Brain microvascular endothelial cell (primary cell): ENCODE measurements around the gene CHRNG.

Experiments used
- DNase-seq: peaks from one replicate; pipeline ENCODE4 v3.0.0-alpha.2; 2020
- H3K27ac ChIP-seq: fragments of 250-450 bp; sonication (Bioruptor Pico); 2 replicates; pipeline ENCODE4 v1.5.1; 2020; ENCODE audit warnings: mild to moderate bottlenecking, moderate library complexity
- H3K27me3 ChIP-seq: fragments of 250-450 bp; sonication (Bioruptor Pico); replicated peaks from 2 replicates; pipeline ENCODE4 v1.5.1; 2020; ENCODE audit warnings: mild to moderate bottlenecking
- H3K36me3 ChIP-seq: fragments of 250-450 bp; sonication (Bioruptor Pico); replicated peaks from 2 replicates; pipeline ENCODE4 v1.5.1; 2020; ENCODE audit warnings: mild to moderate bottlenecking
- H3K4me3 ChIP-seq: 2 replicates; pipeline ENCODE4 v1.5.1; 2011; ENCODE audit warnings: low read depth, mild to moderate bottlenecking, control low read depth, low read length, moderate library complexity
- in situ Hi-C: cut with HindIII; loops from 2 replicates; pipeline ENCODE4 v1.10.0; 2017; ENCODE audit warnings: low sequenced_read_pairs, low pct_ligation_motif_present
- TF ChIP-seq, protein P1 (sequence below): IDR thresholded peaks from 2 replicates; pipeline ENCODE4 v1.5.1; 2011; ENCODE audit warnings: low read depth, mild to moderate bottlenecking, moderate library complexity, low read length, control low read depth, inconsistent platforms; ENCODE audit errors: missing control alignments

CHRNG gene

DNA sequence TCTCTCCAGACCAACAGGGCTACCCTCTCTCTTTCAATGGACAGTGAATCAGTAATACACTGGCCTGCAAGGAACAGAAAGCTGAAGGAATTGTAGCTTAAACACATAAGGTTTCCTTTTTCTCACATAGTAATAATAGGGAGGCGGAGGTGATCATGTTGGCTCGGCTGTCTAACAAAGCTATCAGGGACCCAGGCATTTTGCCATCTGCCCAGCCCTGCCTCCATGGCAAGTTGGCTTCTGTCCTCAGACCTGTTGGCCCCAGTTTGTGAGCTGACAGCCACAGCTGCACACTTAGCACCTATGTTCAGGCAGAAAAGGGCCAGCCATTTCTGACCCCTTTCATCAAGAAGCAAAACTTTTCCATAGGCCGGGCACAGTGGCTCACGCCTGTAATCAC is 2.0 kb upstream of the CHRNG start:
- Histone ChIP-seq H3K36me3 (no peaks in the 10 kb centered on the region), H3K4me3 (no peak overlapping the region), H3K27me3 (no peaks in the 10 kb centered on the region), H3K27ac (no peak overlapping the region)
- in situ Hi-C loops: no loop called here
- DNase-seq: no peak
- TF ChIP-seq, protein P1, sequence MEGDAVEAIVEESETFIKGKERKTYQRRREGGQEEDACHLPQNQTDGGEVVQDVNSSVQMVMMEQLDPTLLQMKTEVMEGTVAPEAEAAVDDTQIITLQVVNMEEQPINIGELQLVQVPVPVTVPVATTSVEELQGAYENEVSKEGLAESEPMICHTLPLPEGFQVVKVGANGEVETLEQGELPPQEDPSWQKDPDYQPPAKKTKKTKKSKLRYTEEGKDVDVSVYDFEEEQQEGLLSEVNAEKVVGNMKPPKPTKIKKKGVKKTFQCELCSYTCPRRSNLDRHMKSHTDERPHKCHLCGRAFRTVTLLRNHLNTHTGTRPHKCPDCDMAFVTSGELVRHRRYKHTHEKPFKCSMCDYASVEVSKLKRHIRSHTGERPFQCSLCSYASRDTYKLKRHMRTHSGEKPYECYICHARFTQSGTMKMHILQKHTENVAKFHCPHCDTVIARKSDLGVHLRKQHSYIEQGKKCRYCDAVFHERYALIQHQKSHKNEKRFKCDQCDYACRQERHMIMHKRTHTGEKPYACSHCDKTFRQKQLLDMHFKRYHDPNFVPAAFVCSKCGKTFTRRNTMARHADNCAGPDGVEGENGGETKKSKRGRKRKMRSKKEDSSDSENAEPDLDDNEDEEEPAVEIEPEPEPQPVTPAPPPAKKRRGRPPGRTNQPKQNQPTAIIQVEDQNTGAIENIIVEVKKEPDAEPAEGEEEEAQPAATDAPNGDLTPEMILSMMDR: no peak

DNA sequence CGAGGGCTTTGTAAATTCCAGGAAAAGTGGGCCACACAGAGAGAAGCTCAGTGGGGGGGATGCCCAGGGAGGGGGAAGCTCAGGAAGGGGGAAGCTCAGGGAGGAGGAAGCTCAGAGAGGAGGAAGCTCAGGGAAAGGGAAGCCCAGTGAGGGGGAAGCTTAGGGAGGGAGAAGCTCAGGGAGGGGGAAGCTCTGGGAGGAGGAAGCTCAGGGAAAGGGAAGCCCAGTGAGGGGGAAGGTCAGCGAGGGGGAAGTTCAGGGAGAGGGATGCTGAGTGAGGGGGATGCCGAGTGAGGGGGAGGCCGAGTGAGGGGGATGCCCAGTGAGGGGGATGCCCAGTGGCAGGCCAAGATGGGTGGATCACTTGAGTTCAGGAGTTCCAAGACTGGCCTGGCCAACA is 821 bp upstream of the CHRNG start:
- Histone ChIP-seq H3K36me3 (no peaks in the 10 kb centered on the region), H3K27me3 (no peaks in the 10 kb centered on the region), H3K4me3 (no peak overlapping the region), H3K27ac (no peak overlapping the region)
- TF ChIP-seq, protein P1: no peak
- in situ Hi-C loops: no loop called here
- no peak for DNase-seq

DNA sequence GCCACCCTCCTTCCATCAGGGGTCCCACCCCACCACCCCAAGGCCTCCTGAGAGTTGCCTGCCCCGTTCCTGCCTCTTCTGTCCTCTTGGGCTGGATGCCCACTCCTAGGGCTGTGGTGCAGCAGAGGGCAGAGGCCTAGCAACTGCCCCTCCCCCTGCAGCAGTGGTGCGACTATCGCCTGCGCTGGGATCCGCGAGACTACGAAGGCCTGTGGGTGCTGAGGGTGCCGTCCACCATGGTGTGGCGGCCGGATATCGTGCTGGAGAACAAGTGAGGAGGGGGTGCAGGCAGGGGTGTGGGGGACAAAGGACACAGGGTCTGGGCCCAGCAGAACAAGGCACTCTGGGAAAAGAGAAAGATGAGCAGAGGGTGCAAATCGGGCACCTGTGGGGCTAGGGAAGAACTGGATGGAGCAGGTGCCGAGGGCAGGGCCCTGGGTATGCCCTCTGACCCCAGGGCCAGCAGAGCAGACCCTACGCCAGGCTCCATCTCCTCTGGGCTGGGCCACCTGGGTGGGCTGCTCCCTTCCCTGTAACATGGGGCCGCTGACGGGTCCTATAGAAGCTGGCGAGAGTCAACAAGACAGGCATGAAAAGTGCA is 1.0 kb downstream of the CHRNG start:
- in situ Hi-C loops: no loop called here
- TF ChIP-seq, protein P1: no peak
- DNase-seq: no peak

DNA sequence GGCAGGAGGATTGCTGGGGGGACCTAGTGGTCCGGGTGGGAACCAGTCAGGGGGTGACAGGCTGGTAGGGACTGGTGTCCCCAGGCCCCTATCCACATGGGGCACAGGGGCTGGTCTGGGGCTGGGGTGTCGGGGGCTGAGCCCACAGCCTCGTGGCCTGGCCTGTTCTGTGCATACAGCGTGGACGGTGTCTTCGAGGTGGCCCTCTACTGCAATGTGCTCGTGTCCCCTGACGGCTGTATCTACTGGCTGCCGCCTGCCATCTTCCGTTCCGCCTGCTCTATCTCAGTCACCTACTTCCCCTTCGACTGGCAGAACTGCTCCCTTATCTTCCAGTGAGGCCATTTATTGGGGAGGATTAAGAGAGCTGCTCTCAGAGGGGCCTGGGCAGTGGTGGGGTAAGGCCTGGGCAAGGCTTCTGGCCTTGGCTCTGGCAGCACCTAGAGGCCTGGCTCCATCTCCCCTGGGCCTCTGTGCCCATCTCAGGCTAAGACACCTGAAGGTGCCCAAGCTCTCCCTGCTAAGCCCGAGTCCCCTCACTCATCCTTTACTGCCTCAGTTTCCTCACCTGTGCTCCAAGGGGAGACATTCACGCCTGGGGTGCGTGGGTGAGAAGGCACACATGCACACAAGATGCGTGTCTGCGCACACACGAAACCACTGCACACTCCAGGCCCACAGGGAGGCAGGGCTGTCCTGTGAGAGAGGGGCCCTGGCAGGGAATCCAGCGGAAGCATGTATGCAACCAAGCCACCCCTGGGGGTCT is 1.9 kb downstream of the CHRNG start:
- no peak for DNase-seq
- TF ChIP-seq, protein P1: no peak
- in situ Hi-C loops: no loop called here
- Histone ChIP-seq H3K27ac (no peak overlapping the region), H3K4me3 (no peak overlapping the region), H3K27me3 (no peaks in the 10 kb centered on the region), H3K36me3 (no peaks in the 10 kb centered on the region)

More for the DNA sequence above, 1.0 kb downstream of the CHRNG start:
- no peak overlapping the region for H3K4me3 ChIP-seq
- no peak overlapping the region for H3K27ac ChIP-seq
- H3K36me3 ChIP-seq: no peaks in the 10 kb centered on the region
- no peaks in the 10 kb centered on the region for H3K27me3 ChIP-seq

DNA sequence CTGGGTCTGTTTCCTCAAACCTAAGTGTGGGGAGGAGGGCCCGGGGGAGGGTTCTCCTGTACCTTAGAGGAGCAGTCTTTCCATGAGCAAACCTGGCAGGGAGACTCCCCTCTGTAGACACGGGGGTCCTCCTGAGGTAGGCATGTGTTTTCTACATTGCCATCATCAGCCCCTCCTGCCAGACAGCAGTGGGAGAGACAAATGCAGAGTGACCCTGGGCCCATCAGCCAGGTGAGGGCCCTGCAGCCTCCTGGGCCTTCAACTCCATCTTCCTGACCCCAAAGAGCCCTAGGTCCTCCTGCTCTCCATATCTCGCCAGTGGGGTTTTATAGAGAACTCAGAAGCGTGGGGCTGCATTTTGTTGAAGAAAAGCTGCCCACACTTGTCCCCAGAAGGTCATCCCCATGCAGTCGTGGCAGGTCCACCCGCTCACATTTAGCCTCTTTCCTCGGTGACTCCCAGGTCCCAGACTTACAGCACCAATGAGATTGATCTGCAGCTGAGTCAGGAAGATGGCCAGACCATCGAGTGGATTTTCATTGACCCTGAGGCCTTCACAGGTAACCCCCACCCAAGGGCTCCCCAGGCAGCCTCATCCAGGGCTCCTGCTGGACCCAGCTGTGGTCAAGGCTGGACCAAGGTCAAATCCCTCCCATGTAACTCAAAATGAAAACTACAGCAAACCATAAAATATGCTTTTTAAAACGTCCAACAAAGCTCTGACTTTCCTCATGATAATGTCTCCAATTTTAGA is 2.6 kb downstream of the CHRNG start:
- no peak overlapping the region for H3K4me3 ChIP-seq
- TF ChIP-seq, protein P1: no peak
- no peaks in the 10 kb centered on the region for H3K27me3 ChIP-seq
- no peaks in the 10 kb centered on the region for H3K36me3 ChIP-seq
- no peak for DNase-seq
- H3K27ac ChIP-seq: no peak overlapping the region
- in situ Hi-C loops: no loop called here
